ENCODE data around the gene MRPL34.
"Not testable (repeated sequence)": the region's sequence is repeated elsewhere in the genome, so short reads cannot be mapped to it uniquely, and the experiment has no call there.

The MRPL34 gene

GRCh38 chr19:17305517-17306284 lies at the start of gene MRPL34:
Gene MRPL34, plus strand, starts transcription at chr19:17305872. Its CDS starts 21 bp downstream, at chr19:17305893.
- DNase-seq (ENCODE audit: low read depth) = peak; percentile 91

- DNase-seq (ENCODE audit: low read depth) = no peak
Measured at GRCh38 chr19:17256130-17256529, 49.5 kb upstream of the MRPL34 start.

- DNase-seq (ENCODE audit: low read depth) = no peak
Measured at GRCh38 chr19:17259118-17259780, 46.4 kb upstream of the MRPL34 start.

GRCh38 chr19:17259934-17260333 lies 45.7 kb upstream of the MRPL34 start:
- DNase-seq (ENCODE audit: low read depth) = no peak

- peak; percentile 87 for DNase-seq (ENCODE audit: low read depth)
Measured at GRCh38 chr19:17260842-17261325, 44.8 kb upstream of the MRPL34 start.

- DNase-seq (ENCODE audit: low read depth) = no peak
Measured at GRCh38 chr19:17262557-17262956, 43.1 kb upstream of the MRPL34 start.

- no peak for DNase-seq (ENCODE audit: low read depth)
Measured at GRCh38 chr19:17263712-17264640, 41.7 kb upstream of the MRPL34 start.

- no peak for DNase-seq (ENCODE audit: low read depth)
Measured at GRCh38 chr19:17264641-17264979, 41.1 kb upstream of the MRPL34 start, which contains the start of gene USHBP1. Gene USHBP1, minus strand, starts transcription at chr19:17264745. Its CDS starts 446 bp downstream, at chr19:17264299.

GRCh38 chr19:17266026-17266425 lies 39.6 kb upstream of the MRPL34 start:
- DNase-seq (ENCODE audit: low read depth) = no peak

- no peak for DNase-seq (ENCODE audit: low read depth)
Measured at GRCh38 chr19:17266589-17266974, 39.1 kb upstream of the MRPL34 start.

- DNase-seq (ENCODE audit: low read depth) = peak; percentile 89
Measured at GRCh38 chr19:17266975-17267788, 38.5 kb upstream of the MRPL34 start, which contains the start of gene BABAM1. Gene BABAM1, plus strand, starts transcription at chr19:17267443. Its CDS starts 1,364 bp downstream, at chr19:17268807.

- DNase-seq (ENCODE audit: low read depth) = no peak
Measured at GRCh38 chr19:17268754-17269153, 36.9 kb upstream of the MRPL34 start.

GRCh38 chr19:17274892-17275291 lies 30.8 kb upstream of the MRPL34 start:
- DNase-seq (ENCODE audit: low read depth) = not testable (repeated sequence)

GRCh38 chr19:17275441-17276175 lies 30.1 kb upstream of the MRPL34 start:
- DNase-seq (ENCODE audit: low read depth) = no peak

GRCh38 chr19:17279436-17279835 lies 26.2 kb upstream of the MRPL34 start:
- no peak for DNase-seq (ENCODE audit: low read depth)

- DNase-seq (ENCODE audit: low read depth) = no peak
Measured at GRCh38 chr19:17281391-17282304, 24.0 kb upstream of the MRPL34 start, which contains the start of gene ANKLE1. Gene ANKLE1, plus strand, starts transcription at chr19:17281901. Its CDS starts 20 bp downstream, at chr19:17281921.

GRCh38 chr19:17282488-17283125 lies 23.1 kb upstream of the MRPL34 start:
- peak; percentile 71 for DNase-seq (ENCODE audit: low read depth)

- no peak for DNase-seq (ENCODE audit: low read depth)
Measured at GRCh38 chr19:17283504-17283996, 22.1 kb upstream of the MRPL34 start.

All from activated T-helper 9 cell treated with anti-CD3 and anti-CD28 coated beads, Interleukin-2, amount 50 U/mL, for 16 hours (primary cell).